Left lobe of liver (tissue), 2 donors: ENCODE results near the gene STARD3. TPM values are rescaled to one million over a fixed set of nuclear protein-coding genes. Genes with fewer than 3 reads are reported as not detected.
"Not testable (repeated sequence)": the region's sequence is repeated elsewhere in the genome, so short reads cannot be mapped to it uniquely, and the experiment has no call there.

Source experiments
- ATAC-seq: fragments of 200-7000 bp; cut with Tn5 transposase; one replicate; pipeline ENCODE4 v1.9.1; 2020; ENCODE audit warnings: mild to moderate bottlenecking, moderate library complexity
- DNase-seq: peaks from one replicate; pipeline ENCODE4 v3.0.0-alpha.2; 2020; ENCODE audit warnings: low spot score
- total RNA-seq: library from RNA; stranded (reverse); gene quantifications from one replicate; pipeline ENCODE4 v1.2.1, GENCODE V29; 2021
- donor health status: DM: no; HTN: no; CAD: no; lungs with moderate emphysema.
- donor health status: DM: no; HTN: yes; CAD: no.

STARD3 gene
- total RNA-seq, 1 donor from 2014 or later: 27.3 TPM

DNA sequence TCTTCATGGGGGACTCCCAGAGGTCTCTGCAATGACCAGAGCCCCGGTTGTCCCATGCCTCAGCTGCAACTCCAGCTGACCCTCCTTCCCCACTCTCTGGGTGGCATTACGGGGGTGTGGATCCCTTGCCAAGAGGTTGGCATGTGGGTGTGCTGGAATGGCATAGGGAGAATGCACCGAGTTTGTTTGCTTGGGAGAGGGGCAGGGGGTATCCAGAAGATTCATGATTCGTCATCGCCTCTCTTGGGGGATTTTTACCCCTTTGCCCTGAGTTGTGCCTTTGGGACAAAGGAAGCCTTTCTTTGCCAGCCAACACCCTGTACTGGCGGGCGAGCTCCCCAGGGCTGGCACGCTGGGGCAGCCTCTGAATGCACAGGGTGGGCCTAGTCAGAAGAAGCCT, 69.4 kb downstream of the STARD3 start:
- ATAC-seq (no peak), DNase-seq (no peak)

DNA sequence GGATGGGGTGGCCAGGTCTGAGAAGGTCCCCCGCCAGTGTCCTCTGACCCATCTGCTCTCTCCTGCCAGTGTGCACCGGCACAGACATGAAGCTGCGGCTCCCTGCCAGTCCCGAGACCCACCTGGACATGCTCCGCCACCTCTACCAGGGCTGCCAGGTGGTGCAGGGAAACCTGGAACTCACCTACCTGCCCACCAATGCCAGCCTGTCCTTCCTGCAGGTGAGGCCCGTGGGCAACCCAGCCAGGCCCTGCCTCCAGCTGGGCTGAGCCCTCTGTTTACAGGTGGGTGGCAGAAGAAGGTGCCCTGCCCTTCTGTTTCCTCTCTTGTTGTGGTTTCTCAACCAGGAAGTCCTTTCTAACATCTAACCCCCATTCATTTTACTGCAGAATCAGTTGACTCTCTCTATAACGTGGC, 70.0 kb downstream of the STARD3 start:
- no peak for ATAC-seq
- DNase-seq: no peak

DNA sequence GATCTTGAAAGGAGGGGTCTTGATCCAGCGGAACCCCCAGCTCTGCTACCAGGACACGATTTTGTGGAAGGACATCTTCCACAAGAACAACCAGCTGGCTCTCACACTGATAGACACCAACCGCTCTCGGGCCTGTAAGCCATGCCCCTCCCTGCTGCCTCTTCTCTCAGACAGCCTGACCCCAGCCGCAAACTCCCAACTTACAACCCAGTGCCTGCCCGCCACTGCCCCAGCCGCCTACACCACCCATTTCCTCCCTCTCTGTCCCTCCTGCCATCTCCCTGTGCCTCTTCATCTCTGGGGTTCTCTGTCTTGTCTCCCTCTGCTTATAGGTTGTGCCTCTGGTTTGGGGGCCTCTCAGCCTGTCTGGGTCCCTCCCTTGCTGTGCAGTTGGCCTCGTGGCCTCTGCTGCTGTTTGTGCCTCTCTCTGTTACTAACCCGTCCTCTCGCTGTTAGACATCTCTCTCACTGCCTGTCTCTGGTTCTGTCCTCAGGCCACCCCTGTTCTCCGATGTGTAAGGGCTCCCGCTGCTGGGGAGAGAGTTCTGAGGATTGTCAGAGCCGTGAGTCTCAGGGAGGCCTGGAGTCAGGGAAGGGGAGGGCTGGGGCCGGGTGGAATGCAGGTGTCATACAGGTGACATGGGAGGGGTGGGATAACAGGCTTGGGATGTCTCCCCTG, 72.5 kb downstream of the STARD3 start:
- DNase-seq: no peak
- no peak for ATAC-seq

DNA sequence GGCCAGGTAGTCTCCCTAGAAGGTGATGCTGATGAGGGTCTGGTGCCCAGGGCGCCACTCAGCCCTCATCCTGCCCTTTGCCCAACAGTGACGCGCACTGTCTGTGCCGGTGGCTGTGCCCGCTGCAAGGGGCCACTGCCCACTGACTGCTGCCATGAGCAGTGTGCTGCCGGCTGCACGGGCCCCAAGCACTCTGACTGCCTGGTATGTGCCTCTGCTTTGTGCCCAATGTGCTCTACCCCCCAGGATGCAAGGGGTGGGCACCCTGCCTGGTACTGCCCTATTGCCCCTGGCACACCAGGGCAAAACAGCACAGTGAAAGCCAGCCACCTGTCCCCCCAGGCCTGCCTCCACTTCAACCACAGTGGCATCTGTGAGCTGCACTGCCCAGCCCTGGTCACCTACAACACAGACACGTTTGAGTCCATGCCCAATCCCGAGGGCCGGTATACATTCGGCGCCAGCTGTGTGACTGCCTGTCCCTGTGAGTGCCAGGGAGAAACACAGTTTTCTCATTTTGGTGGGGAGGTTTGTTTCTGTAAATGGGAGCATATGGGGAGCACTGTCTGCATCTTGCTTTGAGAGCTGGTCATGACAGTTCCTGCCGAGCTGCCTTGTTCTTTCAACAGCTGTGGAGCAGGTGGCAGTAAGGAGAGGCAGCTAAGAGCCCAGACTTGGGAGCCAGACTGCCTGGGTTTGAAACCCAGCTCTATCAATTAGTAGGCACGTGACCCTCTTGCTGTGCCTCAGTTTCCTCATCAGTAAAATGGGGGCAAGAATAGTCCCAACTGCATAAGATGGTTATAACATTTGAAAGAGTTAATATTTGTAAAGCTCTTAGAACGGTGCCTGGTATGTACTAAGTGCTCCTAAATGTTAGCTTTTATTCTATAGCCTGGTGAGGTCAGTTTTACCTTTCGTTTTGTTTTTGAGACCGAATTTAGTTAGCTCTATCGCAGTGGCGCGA, 73.3 kb downstream of the STARD3 start:
- DNase-seq: no peak
- no peak for ATAC-seq

DNA sequence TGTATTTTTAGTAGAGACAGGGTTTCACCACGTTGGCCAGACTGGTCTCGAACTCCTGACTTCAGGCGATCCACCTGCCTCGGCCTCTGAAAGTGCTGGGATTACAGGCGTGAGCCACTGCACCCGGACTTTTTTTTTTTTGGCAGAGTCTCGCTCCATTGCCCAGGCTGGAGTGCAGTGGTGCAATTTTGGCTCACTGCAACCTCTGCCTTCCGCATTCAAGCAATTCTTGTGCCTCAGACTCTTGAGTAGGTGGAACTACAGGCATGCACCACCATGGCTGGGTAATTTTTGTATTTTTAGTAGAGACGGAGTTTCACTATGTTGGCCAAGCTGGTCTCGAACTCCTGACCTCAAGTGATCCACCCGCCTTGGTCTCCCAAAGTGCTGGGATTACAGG, 74.1 kb downstream of the STARD3 start:
- not testable (repeated sequence) for ATAC-seq, DNase-seq

DNA sequence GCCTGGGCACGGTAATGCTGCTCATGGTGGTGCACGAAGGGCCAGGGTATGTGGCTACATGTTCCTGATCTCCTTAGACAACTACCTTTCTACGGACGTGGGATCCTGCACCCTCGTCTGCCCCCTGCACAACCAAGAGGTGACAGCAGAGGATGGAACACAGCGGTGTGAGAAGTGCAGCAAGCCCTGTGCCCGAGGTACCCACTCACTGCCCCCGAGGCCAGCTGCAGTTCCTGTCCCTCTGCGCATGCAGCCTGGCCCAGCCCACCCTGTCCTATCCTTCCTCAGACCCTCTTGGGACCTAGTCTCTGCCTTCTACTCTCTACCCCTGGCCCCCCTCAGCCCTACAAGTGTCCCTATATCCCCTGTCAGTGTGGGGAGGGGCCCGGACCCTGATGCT, 74.9 kb downstream of the STARD3 start:
- no peak for ATAC-seq

More for the DNA sequence above, 74.9 kb downstream of the STARD3 start:
- DNase-seq: no peak

Other genes with a start within 250 kb of the STARD3 start
- gene FBXL20, start 235.5 kb upstream of the STARD3 start, total RNA-seq: 9.0 TPM
- gene MED1, start 185.9 kb upstream of the STARD3 start, total RNA-seq: 10.3 TPM
- gene CDK12, start 175.7 kb upstream of the STARD3 start, total RNA-seq: 27.0 TPM
- gene NEUROD2, start 29.2 kb upstream of the STARD3 start, total RNA-seq: not detected
- gene PPP1R1B, start 10.2 kb upstream of the STARD3 start, total RNA-seq: 0.60 TPM
- 0.55 TPM for gene TCAP, start 28.2 kb downstream of the STARD3 start, total RNA-seq
- 0.45 TPM for gene PNMT, start 31.3 kb downstream of the STARD3 start, total RNA-seq
- 23.8 TPM for gene PGAP3, start 50.9 kb downstream of the STARD3 start, total RNA-seq
- gene ERBB2, start 62.9 kb downstream of the STARD3 start, total RNA-seq: 23.1 TPM
- gene MIEN1, start 93.4 kb downstream of the STARD3 start, total RNA-seq: 25.2 TPM
- 12.0 TPM for gene GRB7, start 100.8 kb downstream of the STARD3 start, total RNA-seq
- 0.63 TPM for gene IKZF3, start 227.2 kb downstream of the STARD3 start, total RNA-seq
- gene ZPBP2, start 231.1 kb downstream of the STARD3 start, total RNA-seq: not detected